ENCODE data around the gene CIART. TPM values are rescaled to one million over a fixed set of nuclear protein-coding genes. Genes with fewer than 3 reads are reported as not detected.
"Not testable (repeated sequence)": the region's sequence is repeated elsewhere in the genome, so short reads cannot be mapped to it uniquely, and the experiment has no call there.

CIART gene
- total RNA-seq, 6 experiments from 2014 or later: 5.6 to 9.8 (median 8.0) TPM

- no peak overlapping the region for H3K4me3 Mint-ChIP-seq
- TF ChIP-seq CTCF (IDR thresholded peaks at IDR 0.05): peak; percentile 48
- H3K27ac Mint-ChIP-seq: no peak overlapping the region
- H3K9me3 Mint-ChIP-seq: no peaks in the 10 kb centered on the region
- no peak for DNase-seq
- peaks cover 15% of the 10 kb centered on the region for H3K4me1 Mint-ChIP-seq (ENCODE audit: low read depth)
- no peaks in the 10 kb centered on the region for H3K36me3 Mint-ChIP-seq (ENCODE audit: low read depth)
- no peaks in the 10 kb centered on the region; the same call in 1 of the 2 replicates for H3K27me3 Mint-ChIP-seq (ENCODE audit: insufficient read depth)
These were observed 47.0 kb upstream of the CIART start for GRCh38 chr1:150235294-150235851.

DNA sequence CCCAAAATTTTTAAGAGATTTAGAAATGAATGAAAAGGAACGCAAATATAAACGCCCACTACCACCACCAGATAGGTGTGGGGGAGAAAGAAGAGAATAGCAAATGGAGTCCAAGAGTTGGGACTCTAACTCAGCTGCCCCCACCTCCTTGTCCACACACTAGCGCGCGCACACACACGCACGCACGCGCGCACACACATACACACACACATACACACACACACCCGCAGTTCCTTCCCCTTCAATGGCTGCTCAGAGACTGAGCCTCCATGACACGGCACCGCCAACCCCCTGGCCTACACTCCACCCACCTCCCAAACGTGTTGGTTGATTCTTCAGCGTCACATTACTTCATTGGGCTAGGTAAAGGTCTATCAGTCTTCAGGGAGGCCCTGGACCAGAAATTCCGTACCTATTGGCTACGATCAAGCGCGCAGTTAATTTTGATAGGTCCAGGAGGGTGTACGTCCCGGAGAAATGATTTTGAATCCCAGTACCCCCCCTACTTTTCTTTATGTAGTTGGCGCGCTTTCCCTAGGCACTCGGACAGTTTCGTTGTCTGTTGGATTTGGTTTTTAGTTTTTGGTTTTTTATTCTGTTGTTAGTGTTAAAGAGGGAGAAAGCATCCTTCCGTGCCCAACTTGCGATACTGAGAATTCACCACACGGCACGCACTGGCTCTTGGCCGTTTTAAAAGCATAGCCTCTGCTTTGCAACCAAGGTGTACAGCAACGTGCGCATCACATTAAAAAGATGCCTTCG, 46.3 kb upstream of the CIART start, which contains the start of gene ANP32E:
TSS of gene ANP32E (minus strand) at position 261 of the 762 bp plus-strand sequence. CDS start 326 bp downstream, outside the sequence.
- no peak within 1 kb of the TSS for H3K4me3 Mint-ChIP-seq
- DNase-seq: peak; percentile 100
- peaks cover 1% of the 10 kb centered on the region for H3K27me3 Mint-ChIP-seq (ENCODE audit: insufficient read depth)
- peak; percentile 50 for TF ChIP-seq CTCF (IDR thresholded peaks at IDR 0.05)
- H3K9me3 Mint-ChIP-seq: no peaks in the 10 kb centered on the region
- H3K27ac Mint-ChIP-seq: peak within 1 kb of the TSS; percentile 93
- peaks cover 15% of the 10 kb centered on the region for H3K4me1 Mint-ChIP-seq (ENCODE audit: low read depth)
- H3K36me3 Mint-ChIP-seq (ENCODE audit: low read depth): no peaks in the 10 kb centered on the region

- 0 out of 2 replicates have a peak, but pooled peaks have one; percentile 14 for TF ChIP-seq CTCF (IDR thresholded peaks at IDR 0.05)
- no peak overlapping the region for H3K4me3 Mint-ChIP-seq
- no peaks in the 10 kb centered on the region for H3K36me3 Mint-ChIP-seq (ENCODE audit: low read depth)
- no peak overlapping the region for H3K27ac Mint-ChIP-seq
- DNase-seq: no peak
- H3K9me3 Mint-ChIP-seq: no peaks in the 10 kb centered on the region
- peaks cover 1% of the 10 kb centered on the region for H3K27me3 Mint-ChIP-seq (ENCODE audit: insufficient read depth)
- peaks cover 15% of the 10 kb centered on the region for H3K4me1 Mint-ChIP-seq (ENCODE audit: low read depth)
These were observed 45.7 kb upstream of the CIART start for GRCh38 chr1:150236614-150237100.

DNA sequence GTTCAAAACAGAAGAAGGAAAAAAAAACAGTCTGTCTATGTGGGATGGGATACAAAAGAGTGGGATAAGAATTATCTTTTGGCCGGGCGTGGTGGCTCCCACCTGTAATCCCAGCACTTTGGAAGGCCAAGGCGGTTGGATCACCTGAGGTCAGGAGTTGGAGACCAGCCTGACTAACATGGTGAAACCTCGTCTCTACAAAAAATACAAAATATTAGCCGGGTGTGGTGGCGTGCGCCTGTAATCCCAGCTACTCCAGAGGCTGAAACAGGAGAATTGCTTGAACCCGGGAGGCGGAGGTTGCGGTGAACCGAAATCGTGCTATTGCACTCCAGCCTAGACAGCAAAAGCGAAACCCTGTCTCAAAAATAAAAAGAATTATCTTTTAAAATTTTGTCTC, 45.2 kb upstream of the CIART start:
- H3K4me3 Mint-ChIP-seq; H3K36me3 Mint-ChIP-seq (ENCODE audit: low read depth); H3K27ac Mint-ChIP-seq; H3K27me3 Mint-ChIP-seq (ENCODE audit: insufficient read depth); DNase-seq; H3K9me3 Mint-ChIP-seq: not testable (repeated sequence)
- peaks cover 15% of the 10 kb centered on the region for H3K4me1 Mint-ChIP-seq (ENCODE audit: low read depth)

DNA sequence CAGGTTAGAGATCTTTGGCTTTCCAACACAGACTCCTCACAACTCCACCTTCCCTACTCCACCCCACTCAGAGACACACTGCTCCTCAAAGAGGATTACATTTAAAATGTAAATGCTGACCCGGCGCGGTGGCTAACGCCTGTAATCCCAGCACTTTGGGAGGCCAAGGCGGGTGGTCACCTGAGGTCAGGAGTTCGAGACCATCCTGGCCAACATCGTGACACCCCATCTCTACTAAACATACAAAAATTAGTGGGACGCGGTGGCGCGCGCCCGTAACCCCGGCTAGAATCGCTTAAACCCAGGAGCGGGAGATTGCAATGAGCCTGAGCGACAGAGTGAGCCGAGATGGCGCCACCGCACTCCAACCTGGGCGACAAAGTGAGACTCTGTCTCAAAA, 44.6 kb upstream of the CIART start:
- DNase-seq: no peak
- H3K4me3 Mint-ChIP-seq: no peak overlapping the region
- no peaks in the 10 kb centered on the region for H3K9me3 Mint-ChIP-seq
- no peaks in the 10 kb centered on the region for H3K36me3 Mint-ChIP-seq (ENCODE audit: low read depth)
- H3K4me1 Mint-ChIP-seq (ENCODE audit: low read depth): peaks cover 14% of the 10 kb centered on the region
- no peak overlapping the region for H3K27ac Mint-ChIP-seq
- no peak for TF ChIP-seq CTCF (IDR thresholded peaks at IDR 0.05)
- peaks cover 3% of the 10 kb centered on the region for H3K27me3 Mint-ChIP-seq (ENCODE audit: insufficient read depth)

- no peak for DNase-seq
- H3K4me3 Mint-ChIP-seq: no peak overlapping the region
- no peaks in the 10 kb centered on the region for H3K4me1 Mint-ChIP-seq (ENCODE audit: low read depth)
- H3K9me3 Mint-ChIP-seq: no peaks in the 10 kb centered on the region
- TF ChIP-seq CTCF (IDR thresholded peaks at IDR 0.05): no peak
- no peak overlapping the region for H3K27ac Mint-ChIP-seq
- H3K27me3 Mint-ChIP-seq (ENCODE audit: insufficient read depth): peaks cover 3% of the 10 kb centered on the region; the same call in 1 of the 2 replicates
- no peaks in the 10 kb centered on the region for H3K36me3 Mint-ChIP-seq (ENCODE audit: low read depth)
These were observed 39.4 kb upstream of the CIART start for GRCh38 chr1:150243003-150243402.
